ENCODE data around the gene ZMIZ1.
"Not testable (repeated sequence)": the region's sequence is repeated elsewhere in the genome, so short reads cannot be mapped to it uniquely, and the experiment has no call there.

Gene ZMIZ1

GRCh38 chr10:79266084-79266483 is 197.3 kb downstream of the ZMIZ1 start:
- peak; percentile 11 for DNase-seq (ENCODE audit: low read depth)

DNA sequence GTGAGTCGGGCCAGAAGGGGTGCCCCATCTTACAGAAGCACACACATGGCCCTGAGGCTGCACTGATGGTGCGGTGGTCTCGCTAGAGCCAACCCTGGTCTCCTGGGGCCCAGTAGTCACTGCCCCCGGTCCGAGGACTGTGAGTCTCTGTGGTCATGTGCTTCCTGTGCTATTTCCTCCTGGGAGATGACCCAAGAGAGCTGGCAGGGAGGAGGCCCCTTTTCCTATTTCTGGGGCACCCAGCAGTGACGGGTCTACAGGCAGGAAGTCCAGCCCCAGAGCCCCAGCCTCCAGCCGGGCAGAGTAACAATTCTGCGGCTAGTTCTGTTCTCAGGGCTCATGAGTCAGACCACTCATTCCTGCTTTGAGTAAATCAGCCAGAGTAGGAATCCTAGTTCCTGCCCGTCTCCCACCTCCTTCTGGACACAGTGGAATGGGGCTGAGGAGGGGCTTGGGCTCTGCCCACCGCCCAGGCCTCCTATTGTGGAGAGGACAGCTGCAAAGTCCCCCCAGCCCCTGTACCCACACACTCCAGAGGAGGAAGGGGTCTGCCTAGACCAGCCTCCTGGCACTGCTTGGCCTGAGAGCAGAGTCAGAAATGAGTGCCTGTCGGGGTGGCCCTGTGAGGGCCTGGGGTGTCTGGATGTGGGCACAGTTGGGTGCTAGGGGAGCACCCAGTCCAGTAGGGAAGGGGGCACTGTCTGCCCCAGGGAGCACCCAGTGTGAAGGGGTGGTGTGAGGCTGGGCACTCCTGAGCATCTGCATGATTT is 198.0 kb downstream of the ZMIZ1 start:
- DNase-seq (ENCODE audit: low read depth) = peak; percentile 93

- no peak for DNase-seq (ENCODE audit: low read depth)
Measured at GRCh38 chr10:79267499-79267898, 198.7 kb downstream of the ZMIZ1 start.

DNA sequence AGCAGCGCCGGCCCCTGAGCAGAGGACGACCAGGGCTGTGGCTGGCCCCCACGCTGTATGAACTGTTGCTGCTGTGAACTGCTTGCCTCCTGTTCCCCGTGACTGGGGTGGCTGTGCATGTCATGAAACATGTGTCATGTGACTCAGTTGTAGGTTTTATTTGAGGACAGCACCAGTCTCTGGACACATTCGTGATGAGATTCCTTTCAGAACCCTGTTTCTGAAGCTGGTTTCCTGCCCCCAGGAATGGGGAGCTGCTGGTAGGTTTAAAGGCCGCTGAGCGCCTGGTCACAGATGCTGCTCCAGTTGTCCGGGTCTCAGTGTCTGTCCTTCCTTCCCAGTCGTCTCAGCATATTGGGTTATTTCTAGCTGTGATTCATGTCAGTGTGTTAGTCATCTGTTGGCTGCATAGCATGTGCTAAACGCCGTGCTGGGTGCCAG is 199.4 kb downstream of the ZMIZ1 start:
- peak; percentile 29 for DNase-seq (ENCODE audit: low read depth)

GRCh38 chr10:79268742-79269141 is 200.0 kb downstream of the ZMIZ1 start:
- DNase-seq (ENCODE audit: low read depth) = no peak

DNA sequence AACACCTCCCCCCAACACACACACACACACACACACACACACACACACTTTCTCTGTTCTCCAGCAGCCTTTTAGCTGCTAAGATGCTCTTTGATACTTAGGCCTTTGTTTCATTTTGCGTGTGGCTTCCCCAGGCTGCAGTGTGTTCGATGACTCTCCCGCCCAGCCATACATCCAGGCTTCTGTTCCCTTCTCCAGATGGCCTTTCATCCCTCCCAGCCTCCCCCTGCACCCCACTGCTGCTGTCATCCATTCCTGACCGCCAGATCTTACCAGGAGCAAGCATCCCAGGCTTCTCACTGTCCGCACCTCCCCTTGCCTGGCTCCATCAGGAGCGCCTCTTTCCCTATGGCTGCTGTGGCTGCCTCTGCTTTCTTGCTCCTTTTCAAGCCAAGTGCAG is 200.7 kb downstream of the ZMIZ1 start:
- no peak for DNase-seq (ENCODE audit: low read depth)

DNA sequence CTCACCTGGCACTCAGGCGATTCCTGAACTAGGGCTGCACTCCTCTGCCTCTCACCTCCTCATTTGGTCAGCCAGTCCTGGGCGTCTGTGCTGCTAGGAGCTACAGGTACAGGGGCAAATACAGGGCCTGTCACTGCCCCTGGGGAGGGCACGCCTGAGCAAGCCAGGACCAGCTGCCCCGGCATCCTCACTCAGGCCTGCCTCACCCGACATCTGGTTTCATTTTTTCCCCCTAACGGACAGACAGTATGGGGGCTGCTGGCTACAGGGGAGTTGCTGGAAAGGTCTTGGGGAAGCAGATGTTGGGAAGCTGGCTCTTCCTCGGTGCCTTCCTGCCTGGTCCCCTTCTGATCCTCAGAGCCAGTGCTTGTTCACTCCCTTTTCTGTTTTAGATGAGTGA is 201.2 kb downstream of the ZMIZ1 start:
- no peak for DNase-seq (ENCODE audit: low read depth)

DNA sequence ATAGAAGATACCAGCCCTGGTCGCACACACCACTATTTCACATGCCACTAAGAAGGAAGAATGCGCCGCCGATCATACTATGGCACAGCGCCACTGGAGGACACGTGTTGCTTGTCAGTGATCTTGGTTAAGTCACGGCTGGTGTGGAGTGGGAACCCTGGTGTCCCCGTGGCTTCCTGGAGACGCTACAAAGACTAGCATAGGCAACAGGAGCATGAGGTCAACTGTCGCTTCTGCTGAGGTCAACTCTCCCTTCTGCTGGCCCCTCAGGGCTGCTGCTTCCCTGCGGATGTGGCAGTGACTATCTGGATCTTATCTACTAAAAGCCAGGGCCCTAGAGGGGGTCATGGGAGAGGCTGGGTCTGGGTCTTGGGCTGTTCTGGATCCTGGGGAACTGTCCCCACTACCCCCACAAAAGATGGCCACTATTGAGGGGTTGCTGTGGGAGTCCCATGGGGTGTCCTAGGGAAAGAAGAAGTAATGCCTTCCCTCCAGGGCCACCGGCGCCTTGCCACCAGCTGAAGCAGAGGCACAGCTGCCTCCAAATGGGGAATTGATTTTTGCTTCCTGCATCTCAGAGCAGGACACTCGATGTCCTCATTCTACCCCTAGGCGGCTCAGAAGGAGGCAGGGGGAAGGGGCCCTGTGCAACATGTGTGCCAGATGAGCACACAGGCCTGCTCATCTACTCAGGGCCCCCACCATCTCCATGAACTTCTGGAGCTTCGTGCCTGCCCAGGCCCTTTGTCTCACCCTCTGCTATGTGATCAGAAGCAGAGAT is 201.9 kb downstream of the ZMIZ1 start:
- no peak for DNase-seq (ENCODE audit: low read depth)

- no peak for DNase-seq (ENCODE audit: low read depth)
Measured at GRCh38 chr10:79272353-79272752, 203.6 kb downstream of the ZMIZ1 start.

GRCh38 chr10:79273604-79274003 is 204.8 kb downstream of the ZMIZ1 start:
- no peak for DNase-seq (ENCODE audit: low read depth)

DNA sequence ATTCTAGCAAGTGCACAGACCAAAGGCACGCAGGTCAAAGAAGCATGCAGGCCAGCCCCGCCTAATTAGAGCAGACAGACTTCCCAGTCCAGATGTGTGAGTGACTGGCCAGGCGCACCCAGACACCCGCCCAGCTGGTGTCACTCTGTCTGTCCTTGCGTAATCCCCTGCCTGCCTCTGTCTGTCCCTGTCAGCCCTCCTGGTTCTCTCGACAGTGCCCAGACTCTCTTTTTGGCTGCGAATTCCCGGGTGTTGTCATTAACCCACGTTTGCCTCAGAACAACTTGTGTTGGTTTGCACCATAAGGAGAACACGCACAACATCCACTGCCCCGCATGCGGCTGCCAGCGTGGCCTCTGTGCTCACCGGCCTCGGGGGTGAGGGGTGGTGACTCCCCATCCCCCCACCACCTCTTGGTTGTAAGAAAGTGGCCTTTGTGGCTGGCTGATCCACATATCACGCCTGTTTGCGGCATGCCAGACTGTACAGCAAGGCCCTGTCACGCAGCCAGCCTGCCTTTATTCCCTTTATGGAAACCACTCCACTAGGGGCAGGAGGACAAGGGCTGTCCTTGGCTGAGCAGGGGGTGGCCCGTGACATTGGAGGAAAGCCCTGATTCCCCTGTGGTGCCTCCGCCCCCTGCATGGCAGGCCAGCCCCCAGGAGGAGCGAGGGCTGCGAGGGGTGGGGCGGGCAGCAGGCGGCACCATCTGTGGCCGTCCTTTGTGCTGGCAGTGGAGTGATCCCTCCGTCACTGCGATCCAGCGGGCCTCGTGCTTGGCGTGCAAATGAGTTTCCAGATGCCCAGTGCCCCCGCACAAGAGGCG is 205.7 kb downstream of the ZMIZ1 start:
- no peak for DNase-seq (ENCODE audit: low read depth)

- no peak for DNase-seq (ENCODE audit: low read depth)
Measured at GRCh38 chr10:79275105-79275430, 206.3 kb downstream of the ZMIZ1 start.

GRCh38 chr10:79275431-79275851 is 206.7 kb downstream of the ZMIZ1 start:
- DNase-seq (ENCODE audit: low read depth) = no peak

DNA sequence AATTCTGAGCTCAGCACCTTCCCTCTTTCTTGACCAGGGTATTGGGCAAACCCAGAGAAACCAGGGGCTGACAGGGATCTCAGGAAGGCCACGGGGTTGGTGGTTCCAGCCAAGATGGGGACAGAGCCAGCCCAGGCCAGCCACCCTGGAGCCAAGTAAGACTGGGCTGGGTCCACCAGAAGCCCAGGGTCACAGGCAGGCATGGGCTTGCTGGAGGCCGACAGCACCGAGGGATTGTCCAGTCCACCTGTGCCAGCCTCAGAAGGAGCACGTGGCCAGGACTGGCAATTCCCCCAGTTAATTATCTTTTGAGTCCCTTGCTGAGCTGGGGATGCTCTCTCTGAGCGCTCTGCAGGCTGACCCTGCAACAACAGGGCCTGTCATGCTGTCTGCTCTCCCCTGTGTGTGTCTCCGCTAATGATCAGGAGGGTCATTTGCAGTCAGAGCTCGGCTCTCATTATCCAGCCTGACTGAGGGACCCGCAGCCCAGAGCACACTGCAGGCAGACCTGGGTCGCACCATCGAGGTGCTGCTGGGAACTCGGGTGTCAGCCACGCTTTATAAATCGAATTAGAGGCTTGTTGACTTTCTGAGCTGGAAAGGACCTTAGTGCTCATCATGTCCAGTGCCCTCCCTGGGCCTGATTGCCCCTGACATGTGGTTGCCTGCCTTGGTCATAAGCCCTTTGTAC is 209.0 kb downstream of the ZMIZ1 start:
- DNase-seq (ENCODE audit: low read depth) = no peak

GRCh38 chr10:79279047-79279446 is 210.3 kb downstream of the ZMIZ1 start:
- DNase-seq (ENCODE audit: low read depth) = not testable (repeated sequence)

DNA sequence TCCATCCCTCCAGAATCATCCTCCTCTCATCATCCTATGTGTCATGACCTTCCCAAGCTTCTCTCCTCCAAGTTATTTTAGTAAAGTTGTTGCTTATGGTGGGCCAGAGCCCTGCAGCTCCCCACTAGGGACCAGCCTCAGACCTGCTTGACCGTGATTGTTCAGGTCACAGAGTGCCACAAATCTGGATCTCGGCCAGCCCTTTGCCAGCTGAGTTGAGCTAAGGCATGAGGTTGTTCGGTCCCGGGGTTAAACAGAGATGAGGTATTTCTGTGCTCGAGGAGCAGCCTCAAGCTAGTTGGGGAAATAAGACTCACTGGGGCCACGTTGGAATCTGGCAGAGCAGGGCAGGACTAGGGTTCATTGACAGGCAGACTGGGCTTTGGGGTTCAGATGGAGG is 212.2 kb downstream of the ZMIZ1 start:
- no peak for DNase-seq (ENCODE audit: low read depth)

DNA sequence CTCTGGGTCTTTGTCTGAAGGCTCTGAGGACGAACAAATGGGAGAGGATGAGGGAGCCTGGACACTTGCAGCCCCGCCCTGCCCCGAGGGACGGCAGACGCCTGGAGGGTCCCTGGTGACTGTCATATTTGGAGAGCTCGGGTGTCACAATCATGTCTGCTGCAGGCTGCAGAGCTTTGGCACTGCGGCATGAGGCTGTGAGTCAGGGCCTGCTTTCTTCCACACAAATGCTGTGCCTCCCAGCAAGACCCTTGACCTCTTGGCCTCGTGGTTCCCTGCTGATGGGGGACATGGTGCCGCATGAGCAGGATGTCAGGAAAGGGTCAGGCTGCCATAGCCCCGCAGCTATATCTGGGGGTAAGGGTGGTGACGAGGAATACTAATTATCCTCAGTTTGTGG is 213.6 kb downstream of the ZMIZ1 start:
- DNase-seq (ENCODE audit: low read depth) = no peak

DNA sequence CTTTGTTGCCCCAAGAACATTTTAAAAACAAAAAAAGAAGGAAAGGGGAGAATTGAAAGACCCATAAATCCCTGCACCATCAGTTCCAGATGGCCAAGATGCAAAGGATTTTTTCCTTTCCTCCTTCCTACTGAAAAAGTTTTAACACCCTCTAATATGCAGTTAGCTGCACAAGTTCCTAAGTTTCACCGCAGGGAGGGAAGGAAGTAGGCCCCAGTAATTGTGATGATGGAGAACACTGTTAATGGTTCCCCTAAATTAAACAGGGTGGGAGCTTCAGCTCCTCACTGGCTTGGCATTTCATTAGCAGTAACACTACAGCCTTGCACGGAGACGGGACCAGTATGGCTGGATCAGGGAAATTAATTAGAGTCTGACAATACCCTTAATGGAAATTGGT is 214.8 kb downstream of the ZMIZ1 start:
- no peak for DNase-seq (ENCODE audit: low read depth)

- DNase-seq (ENCODE audit: low read depth) = no peak
Measured at GRCh38 chr10:79284158-79284871, 215.5 kb downstream of the ZMIZ1 start.

DNA sequence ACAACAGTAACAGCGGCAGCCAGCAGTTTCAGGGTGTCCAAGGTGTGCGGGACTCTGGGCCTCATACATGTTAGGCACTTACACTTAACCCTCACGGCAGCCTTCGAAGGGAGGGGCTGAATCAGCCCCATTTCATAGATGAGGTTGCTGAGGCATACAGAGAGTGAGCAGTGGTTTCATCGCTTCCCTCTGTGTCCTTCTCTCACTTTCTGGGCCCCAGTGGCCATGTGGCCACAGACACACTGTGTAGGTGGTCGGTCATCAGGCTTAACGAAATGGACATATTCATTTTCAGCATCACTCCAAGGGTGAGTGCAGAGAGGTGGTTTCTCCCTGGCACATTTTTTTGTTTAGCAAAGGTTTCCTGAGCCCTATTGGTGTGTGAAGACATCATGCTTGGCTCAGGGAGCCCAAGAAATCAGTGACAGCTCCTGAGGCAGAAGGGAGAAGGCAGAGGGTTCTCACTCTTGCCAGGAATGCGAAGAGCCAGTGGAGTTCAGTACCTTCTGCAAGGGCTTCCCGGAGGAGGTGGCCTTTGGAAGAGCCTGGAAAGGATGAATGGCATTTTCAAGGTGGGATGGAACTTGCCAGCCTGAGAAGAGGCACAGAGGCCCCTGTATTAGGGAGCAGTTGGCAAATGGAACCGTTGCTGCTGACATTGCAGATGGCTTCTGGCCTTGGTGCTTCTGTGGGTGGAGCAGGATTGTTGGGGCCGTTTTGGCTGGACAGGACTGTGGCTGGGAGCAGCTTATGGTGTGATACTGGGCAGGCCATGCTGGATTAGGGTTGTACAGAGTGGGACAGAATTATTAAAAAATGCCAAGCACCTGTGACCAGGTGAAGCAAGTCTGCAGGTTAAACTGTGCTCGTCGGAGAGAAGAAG is 216.8 kb downstream of the ZMIZ1 start:
- no peak for DNase-seq (ENCODE audit: low read depth)

Measured in stromal cell of bone marrow (primary cell).